ENCODE results near the gene RNASE1.

- TF ChIP-seq CTCF (IDR thresholded peaks at IDR 0.05) (no peak), EZH2 (IDR thresholded peaks at IDR 0.05; ENCODE audit: borderline replicate concordance, insufficient read depth, low read depth, low read length, poor library complexity, severe bottlenecking) (no peak)
Measured at GRCh38 chr14:20807304-20808161, 4.9 kb upstream of the RNASE1 start.

Measured in B cell (primary cell).